ENCODE data around the gene CDC40.

- no peak for TF ChIP-seq ARNTL (CRISPR knock-in tag; IDR thresholded peaks at IDR 0.05; ENCODE audit: borderline replicate concordance, low read depth)
- no peak for TF ChIP-seq CSDC2 (CRISPR knock-in tag; IDR thresholded peaks at IDR 0.05)
- TF ChIP-seq PPARA (CRISPR knock-in tag; IDR thresholded peaks at IDR 0.05; ENCODE audit: borderline replicate concordance) = no peak
- TF ChIP-seq, protein P1, sequence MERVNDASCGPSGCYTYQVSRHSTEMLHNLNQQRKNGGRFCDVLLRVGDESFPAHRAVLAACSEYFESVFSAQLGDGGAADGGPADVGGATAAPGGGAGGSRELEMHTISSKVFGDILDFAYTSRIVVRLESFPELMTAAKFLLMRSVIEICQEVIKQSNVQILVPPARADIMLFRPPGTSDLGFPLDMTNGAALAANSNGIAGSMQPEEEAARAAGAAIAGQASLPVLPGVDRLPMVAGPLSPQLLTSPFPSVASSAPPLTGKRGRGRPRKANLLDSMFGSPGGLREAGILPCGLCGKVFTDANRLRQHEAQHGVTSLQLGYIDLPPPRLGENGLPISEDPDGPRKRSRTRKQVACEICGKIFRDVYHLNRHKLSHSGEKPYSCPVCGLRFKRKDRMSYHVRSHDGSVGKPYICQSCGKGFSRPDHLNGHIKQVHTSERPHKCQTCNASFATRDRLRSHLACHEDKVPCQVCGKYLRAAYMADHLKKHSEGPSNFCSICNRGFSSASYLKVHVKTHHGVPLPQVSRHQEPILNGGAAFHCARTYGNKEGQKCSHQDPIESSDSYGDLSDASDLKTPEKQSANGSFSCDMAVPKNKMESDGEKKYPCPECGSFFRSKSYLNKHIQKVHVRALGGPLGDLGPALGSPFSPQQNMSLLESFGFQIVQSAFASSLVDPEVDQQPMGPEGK (CRISPR knock-in tag; IDR thresholded peaks at IDR 0.05; ENCODE audit: borderline replicate concordance) = no peak
- no peak for TF ChIP-seq SNAI2 (CRISPR knock-in tag; IDR thresholded peaks at IDR 0.05)
- TF ChIP-seq RARB (CRISPR knock-in tag; IDR thresholded peaks at IDR 0.05) = no peak
- no peak for TF ChIP-seq CREB5 (CRISPR knock-in tag; IDR thresholded peaks at IDR 0.05; ENCODE audit: low read depth)
- TF ChIP-seq ESRRG (CRISPR knock-in tag; IDR thresholded peaks at IDR 0.05) = no peak
Measured at GRCh38 chr6:110158479-110158878, 21.7 kb upstream of the CDC40 start.

All from SK-N-SH treated with all-trans-retinoic acid at 6 μM for 48 hours (cell line).